Stimulated activated CD4-positive, alpha-beta T cell treated with anti-CD3 and anti-CD28 coated beads, Interleukin-4, amount 100 ng/mL, for 48 hours (primary cell): Measurements from ENCODE around the gene KCTD11.

Experiments
- DNase-seq, 2 donors: peaks; one replicate each; pipeline ENCODE4 v3.0.0-alpha.2; 2020; ENCODE audit warnings: low read depth in 2 of 2

Gene KCTD11

GRCh38 chr17:7403977-7404736 is 52.2 kb downstream of the KCTD11 start, which contains the start of gene TMEM256:
TMEM256 (minus strand) TSS chr17:7404097; CDS start chr17:7404084, 13 bp downstream.
- peak; percentile 94 to 95 for DNase-seq
